Measurements from ENCODE around the gene DNM3. TPM values are rescaled to one million over a fixed set of nuclear protein-coding genes. Genes with fewer than 3 reads are reported as not detected.

The DNM3 gene
- polyA plus RNA-seq, 1 donor (not counting 4 experiments of a cell fraction or from before 2014, with no cell fraction given), result 2.0 TPM

DNA sequence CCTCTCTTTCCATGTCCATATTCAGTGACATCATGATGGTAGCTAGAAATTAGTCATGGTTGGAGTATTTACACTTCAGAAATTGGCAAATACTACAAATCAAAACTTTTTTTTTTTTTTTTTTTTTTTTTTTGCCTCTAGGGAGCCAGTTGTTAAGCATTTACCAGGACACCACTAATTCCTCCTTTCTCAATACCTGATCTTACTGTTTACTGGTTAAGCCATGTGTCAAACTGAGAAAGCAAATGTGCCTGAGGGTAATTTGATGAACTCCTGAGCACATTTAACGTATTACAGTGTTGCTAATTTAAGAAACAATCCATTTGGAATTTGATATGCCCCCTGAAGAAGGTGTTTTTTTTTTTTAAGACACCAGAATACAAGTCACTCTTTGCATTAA is 94.4 kb downstream of the DNM3 start:
- H3K9ac ChIP-seq (ENCODE audit: control insufficient read depth, extremely low read depth, insufficient read depth, low read length), result no peak overlapping the region
- dilution Hi-C loops (cut with MboI; ENCODE audit: extremely low pct_ligation_motif_present, low sequenced_read_pairs), result no loop called here
- H3K4me1 ChIP-seq (ENCODE audit: control insufficient read depth, extremely low read depth, insufficient read depth, low read length), result no peaks in the 10 kb centered on the region
- H3K4me3 ChIP-seq (ENCODE audit: control insufficient read depth in 2 of 3, extremely low read depth in 1 of 3, insufficient read depth in 2 of 3, low read depth in 1 of 3, low read length in 3 of 3), result no peak overlapping the region
- H3K36me3 ChIP-seq (ENCODE audit: control insufficient read depth in 2 of 2, extremely low read depth in 1 of 2, insufficient read depth in 2 of 2, low read length in 2 of 2), result no peaks in the 10 kb centered on the region
- TF ChIP-seq EZH2 (IDR thresholded peaks at IDR 0.05; ENCODE audit: low read length), result no peak
- TF ChIP-seq, protein P1, sequence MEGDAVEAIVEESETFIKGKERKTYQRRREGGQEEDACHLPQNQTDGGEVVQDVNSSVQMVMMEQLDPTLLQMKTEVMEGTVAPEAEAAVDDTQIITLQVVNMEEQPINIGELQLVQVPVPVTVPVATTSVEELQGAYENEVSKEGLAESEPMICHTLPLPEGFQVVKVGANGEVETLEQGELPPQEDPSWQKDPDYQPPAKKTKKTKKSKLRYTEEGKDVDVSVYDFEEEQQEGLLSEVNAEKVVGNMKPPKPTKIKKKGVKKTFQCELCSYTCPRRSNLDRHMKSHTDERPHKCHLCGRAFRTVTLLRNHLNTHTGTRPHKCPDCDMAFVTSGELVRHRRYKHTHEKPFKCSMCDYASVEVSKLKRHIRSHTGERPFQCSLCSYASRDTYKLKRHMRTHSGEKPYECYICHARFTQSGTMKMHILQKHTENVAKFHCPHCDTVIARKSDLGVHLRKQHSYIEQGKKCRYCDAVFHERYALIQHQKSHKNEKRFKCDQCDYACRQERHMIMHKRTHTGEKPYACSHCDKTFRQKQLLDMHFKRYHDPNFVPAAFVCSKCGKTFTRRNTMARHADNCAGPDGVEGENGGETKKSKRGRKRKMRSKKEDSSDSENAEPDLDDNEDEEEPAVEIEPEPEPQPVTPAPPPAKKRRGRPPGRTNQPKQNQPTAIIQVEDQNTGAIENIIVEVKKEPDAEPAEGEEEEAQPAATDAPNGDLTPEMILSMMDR (optimal IDR thresholded peaks at IDR 0.05 in 1 of 3, IDR thresholded peaks at IDR 0.05 in 1 of 3, conservative IDR thresholded peaks at IDR 0.05 in 1 of 3; ENCODE audit: extremely low read depth in 1 of 3, insufficient read depth in 2 of 3, low read length in 3 of 3), result no peak
- no peaks in the 10 kb centered on the region for H3K79me2 ChIP-seq (ENCODE audit: control insufficient read depth, insufficient read depth, low read length)
- no peaks in the 10 kb centered on the region for H3K9me3 ChIP-seq (ENCODE audit: control insufficient read depth, low read depth, low read length)
- no peaks in the 10 kb centered on the region for H4K20me1 ChIP-seq (ENCODE audit: control insufficient read depth, extremely low read depth, insufficient read depth, low read length)
- H3K4me2 ChIP-seq (ENCODE audit: control insufficient read depth, extremely low read depth, insufficient read depth, low read depth, low read length), result no peak overlapping the region
- no peak overlapping the region for H2AFZ ChIP-seq (ENCODE audit: control insufficient read depth, low read length)
- no peaks in the 10 kb centered on the region for H3K27me3 ChIP-seq (ENCODE audit: control insufficient read depth, extremely low read depth, insufficient read depth, low read length)
- FAIRE-seq, result no peak
- no peak overlapping the region for H3K27ac ChIP-seq (ENCODE audit: control insufficient read depth, insufficient read depth, low read length)
- no peak for DNase-seq (ENCODE audit: low read depth, low spot score)
- H3K9me1 ChIP-seq (ENCODE audit: control insufficient read depth, extremely low read depth, insufficient read depth, low read length), result no peaks in the 10 kb centered on the region

DNA sequence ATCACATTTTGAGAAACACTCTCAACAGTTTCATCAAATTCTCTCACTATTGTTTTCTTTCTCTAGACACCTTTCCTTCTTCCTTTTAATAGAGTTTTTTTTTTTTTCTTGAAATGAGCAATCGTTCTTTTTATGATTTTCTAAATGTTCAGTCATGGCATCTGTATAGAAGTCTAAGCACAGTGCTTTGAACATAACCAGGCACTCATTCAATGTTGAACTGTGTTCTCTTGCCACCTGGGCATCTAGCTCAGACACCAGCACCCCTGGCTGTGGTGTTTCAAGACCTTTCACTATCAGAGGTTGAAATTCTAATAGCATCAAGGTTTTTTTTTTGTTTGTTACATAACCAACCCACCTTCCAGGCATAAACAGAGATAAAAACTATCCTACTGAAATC is 96.6 kb downstream of the DNM3 start:
- Histone ChIP-seq H3K79me2 (ENCODE audit: control insufficient read depth, insufficient read depth, low read length) (no peaks in the 10 kb centered on the region), H3K9ac (ENCODE audit: control insufficient read depth, extremely low read depth, insufficient read depth, low read length) (no peak overlapping the region), H3K9me3 (ENCODE audit: control insufficient read depth, low read depth, low read length) (no peaks in the 10 kb centered on the region), H4K20me1 (ENCODE audit: control insufficient read depth, extremely low read depth, insufficient read depth, low read length) (no peaks in the 10 kb centered on the region), H3K27ac (ENCODE audit: control insufficient read depth, insufficient read depth, low read length) (no peak overlapping the region), H3K4me1 (ENCODE audit: control insufficient read depth, extremely low read depth, insufficient read depth, low read length) (no peaks in the 10 kb centered on the region), H3K4me2 (ENCODE audit: control insufficient read depth, extremely low read depth, insufficient read depth, low read depth, low read length) (no peak overlapping the region), H3K9me1 (ENCODE audit: control insufficient read depth, extremely low read depth, insufficient read depth, low read length) (no peaks in the 10 kb centered on the region), H3K27me3 (ENCODE audit: control insufficient read depth, extremely low read depth, insufficient read depth, low read length) (no peaks in the 10 kb centered on the region), H3K4me3 (ENCODE audit: control insufficient read depth in 2 of 3, extremely low read depth in 1 of 3, insufficient read depth in 2 of 3, low read depth in 1 of 3, low read length in 3 of 3) (no peak overlapping the region), H2AFZ (ENCODE audit: control insufficient read depth, low read length) (no peak overlapping the region), H3K36me3 (ENCODE audit: control insufficient read depth in 2 of 2, extremely low read depth in 1 of 2, insufficient read depth in 2 of 2, low read length in 2 of 2) (no peaks in the 10 kb centered on the region)
- DNase-seq (ENCODE audit: low read depth, low spot score) (no peak), FAIRE-seq (no peak)
- dilution Hi-C loops (cut with MboI; ENCODE audit: extremely low pct_ligation_motif_present, low sequenced_read_pairs), result no loop called here
- TF ChIP-seq, protein P1 (optimal IDR thresholded peaks at IDR 0.05 in 1 of 3, IDR thresholded peaks at IDR 0.05 in 1 of 3, conservative IDR thresholded peaks at IDR 0.05 in 1 of 3; ENCODE audit: extremely low read depth in 1 of 3, insufficient read depth in 2 of 3, low read length in 3 of 3), result no peak
- no peak for TF ChIP-seq EZH2 (IDR thresholded peaks at IDR 0.05; ENCODE audit: low read length)
